ENCODE data around the gene ASTN2. TPM values are rescaled to one million over a fixed set of nuclear protein-coding genes. Genes with fewer than 3 reads are reported as not detected.
A peak's percentile ranks its signal among the peaks of the same experiment; 100 is the strongest.

Gene ASTN2
- total and polyA plus RNA-seq, 9 of the 15 experiments (the other 6 are each of a cell fraction or from before 2014, with no cell fraction given), result 0.56 to 3.5 (median 1.9) TPM

DNA sequence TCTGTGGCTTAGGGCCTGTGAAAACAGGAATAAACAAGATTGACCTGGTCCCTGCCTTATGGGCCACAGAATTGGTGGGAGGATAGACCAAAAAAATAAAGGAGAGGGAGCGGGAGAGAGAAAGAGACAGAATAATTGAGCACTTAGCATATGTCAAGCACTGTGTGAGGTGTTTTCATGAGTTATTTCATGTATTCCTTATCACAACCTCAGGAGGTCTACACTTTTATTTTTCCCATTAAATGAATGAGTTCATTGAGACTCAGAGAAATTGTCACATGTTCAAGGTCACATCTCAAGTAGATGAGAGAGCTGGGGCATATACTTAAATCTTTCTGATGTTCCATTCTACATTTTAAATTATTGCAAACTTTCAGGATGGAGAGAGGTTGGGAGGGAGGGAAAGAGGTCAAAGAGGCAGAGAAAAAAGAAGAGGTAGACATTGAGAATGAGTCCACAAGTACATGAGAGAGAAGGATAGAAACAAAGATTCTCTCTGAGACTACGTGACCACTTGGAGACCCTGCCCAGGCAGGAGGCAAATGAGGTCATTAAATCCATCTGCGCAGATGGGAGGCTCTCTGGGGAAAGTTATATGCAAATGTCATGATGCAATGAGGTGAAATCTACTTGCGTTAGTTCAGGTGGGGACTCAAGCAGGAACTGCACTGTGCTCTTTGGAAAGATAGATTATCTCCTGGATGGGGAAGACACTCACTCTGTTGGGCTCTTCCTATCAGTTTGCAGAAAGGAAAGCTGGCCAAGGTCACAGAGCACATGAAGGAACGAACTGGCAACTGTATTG, 1019.8 kb downstream of the ASTN2 start:
- ATAC-seq, result peak; percentile 93
- Histone ChIP-seq H3K4me3 (no peak overlapping the region), H3K36me3 (ENCODE audit: control insufficient read depth, insufficient read depth, low read length) (no peaks in the 10 kb centered on the region), H3K9ac (ENCODE audit: insufficient read depth in 1 of 2, low read depth in 2 of 2, low read length in 2 of 2) (peak overlapping the region in 1 of 2 experiments; percentile 53; a peak in 2 of 4 replicates), H2AFZ (ENCODE audit: low read depth, low read length) (peak overlapping the region; percentile 37), H4K20me1 (replicated peaks; ENCODE audit: control insufficient read depth, insufficient read depth, low read length) (no peaks in the 10 kb centered on the region), H3K27me3 (ENCODE audit: control insufficient read depth in 2 of 2, insufficient read depth in 2 of 2, low read length in 2 of 2) (no peaks in the 10 kb centered on the region), H3K9me3 (replicated peaks; ENCODE audit: control insufficient read depth, insufficient read depth, low read depth, low read length) (no peaks in the 10 kb centered on the region), H3K9me1 (ENCODE audit: control insufficient read depth, insufficient read depth, low read length) (no peaks in the 10 kb centered on the region), H3K4me1 (replicated peaks in 1 of 2; ENCODE audit: control insufficient read depth in 2 of 2, insufficient read depth in 2 of 2, low read length in 2 of 2) (peaks cover 5 to 40% of the 10 kb centered on the region in 2 experiments; a peak in 4 of 5 replicates), H3K79me2 (ENCODE audit: control insufficient read depth, insufficient read depth, low read length) (no peaks in the 10 kb centered on the region), H3K4me2 (ENCODE audit: insufficient read depth, low read length) (peak overlapping the region; percentile 45), H3K27ac (ENCODE audit: extremely low read depth, low read depth, low read length) (peak overlapping the region; percentile 70; the same call in 2 of the 3 replicates)
- in situ Hi-C loops (cut with MboI) (no loop called here), intact Hi-C loops (cut with micrococcal nuclease) (loop anchor here (5.0 kb wide), 1 partner anchor 42 kb away; no protein-coding TSS in a partner anchor)
- 10% methylated on average over 5 of the region's 5 CpGs for WGBS (ENCODE audit: insufficient coverage, low coverage, missing lambda C conversion rate)
- peak in 3 of 4 experiments; percentile 12 to 68 (median 40) for DNase-seq (ENCODE audit: extremely low read depth in 1 of 4, low spot score in 3 of 4)
- POLR2A ChIA-PET, result interaction anchor here (0.6 to 1.6 kb wide), 13 partner anchors 8 to 77 kb away, joined by 3 to 8 read pairs (median 4); no protein-coding TSS in a partner anchor
- BruUV-seq (replicated peaks), result no TSS peak
- FAIRE-seq, result peak; percentile 74
- CTCF ChIA-PET (ENCODE audit: low intra/inter-chr PET ratio), result no interaction called here
- TF ChIP-seq, protein P1, sequence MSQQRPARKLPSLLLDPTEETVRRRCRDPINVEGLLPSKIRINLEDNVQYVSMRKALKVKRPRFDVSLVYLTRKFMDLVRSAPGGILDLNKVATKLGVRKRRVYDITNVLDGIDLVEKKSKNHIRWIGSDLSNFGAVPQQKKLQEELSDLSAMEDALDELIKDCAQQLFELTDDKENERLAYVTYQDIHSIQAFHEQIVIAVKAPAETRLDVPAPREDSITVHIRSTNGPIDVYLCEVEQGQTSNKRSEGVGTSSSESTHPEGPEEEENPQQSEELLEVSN (IDR thresholded peaks at IDR 0.05; ENCODE audit: borderline replicate concordance in 1 of 2, extremely low read depth in 1 of 2, insufficient read depth in 1 of 2, insufficient read length in 1 of 2, low read depth in 1 of 2, low read length in 1 of 2, poor library complexity in 1 of 2, severe bottlenecking in 1 of 2), result no peak
- no peak for TF ChIP-seq TAF15 (IDR thresholded peaks at IDR 0.05; ENCODE audit: low read depth, low read length)
- TF ChIP-seq ZNF232 (CRISPR knock-in tag; IDR thresholded peaks at IDR 0.05), result no peak
- TF ChIP-seq, protein P2, sequence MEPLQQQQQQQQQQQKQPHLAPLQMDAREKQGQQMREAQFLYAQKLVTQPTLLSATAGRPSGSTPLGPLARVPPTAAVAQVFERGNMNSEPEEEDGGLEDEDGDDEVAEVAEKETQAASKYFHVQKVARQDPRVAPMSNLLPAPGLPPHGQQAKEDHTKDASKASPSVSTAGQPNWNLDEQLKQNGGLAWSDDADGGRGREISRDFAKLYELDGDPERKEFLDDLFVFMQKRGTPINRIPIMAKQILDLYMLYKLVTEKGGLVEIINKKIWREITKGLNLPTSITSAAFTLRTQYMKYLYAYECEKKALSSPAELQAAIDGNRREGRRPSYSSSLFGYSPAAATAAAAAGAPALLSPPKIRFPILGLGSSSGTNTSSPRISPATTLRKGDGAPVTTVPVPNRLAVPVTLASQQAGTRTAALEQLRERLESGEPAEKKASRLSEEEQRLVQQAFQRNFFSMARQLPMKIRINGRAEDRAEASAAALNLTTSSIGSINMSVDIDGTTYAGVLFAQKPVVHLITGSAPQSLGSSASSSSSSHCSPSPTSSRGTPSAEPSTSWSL (CRISPR knock-in tag; IDR thresholded peaks at IDR 0.05; ENCODE audit: borderline replicate concordance), result no peak
- TF ChIP-seq RNF2 (IDR thresholded peaks at IDR 0.05), result peak; percentile 96
- peak; percentile 89 for TF ChIP-seq MTA1 (IDR thresholded peaks at IDR 0.05; ENCODE audit: borderline replicate concordance)
- peak; percentile 24; the same call in 1 of the 2 replicates for TF ChIP-seq TRIM28 (IDR thresholded peaks at IDR 0.05)
- peak; percentile 54; the same call in 1 of the 2 replicates for TF ChIP-seq NCOR1 (IDR thresholded peaks at IDR 0.05)
- TF ChIP-seq HDAC2 (IDR thresholded peaks at IDR 0.05), result peak; percentile 93
- TF ChIP-seq PHF21A (IDR thresholded peaks at IDR 0.05; ENCODE audit: borderline replicate concordance, low read depth), result no peak
- TF ChIP-seq COPS2 (conservative IDR thresholded peaks at IDR 0.05), result no peak
- no peak for TF ChIP-seq ZNF347 (CRISPR knock-in tag; IDR thresholded peaks at IDR 0.05; ENCODE audit: low read depth)
- TF ChIP-seq SP1 (CRISPR knock-in tag; IDR thresholded peaks at IDR 0.05), result no peak
- TF ChIP-seq, protein P3, sequence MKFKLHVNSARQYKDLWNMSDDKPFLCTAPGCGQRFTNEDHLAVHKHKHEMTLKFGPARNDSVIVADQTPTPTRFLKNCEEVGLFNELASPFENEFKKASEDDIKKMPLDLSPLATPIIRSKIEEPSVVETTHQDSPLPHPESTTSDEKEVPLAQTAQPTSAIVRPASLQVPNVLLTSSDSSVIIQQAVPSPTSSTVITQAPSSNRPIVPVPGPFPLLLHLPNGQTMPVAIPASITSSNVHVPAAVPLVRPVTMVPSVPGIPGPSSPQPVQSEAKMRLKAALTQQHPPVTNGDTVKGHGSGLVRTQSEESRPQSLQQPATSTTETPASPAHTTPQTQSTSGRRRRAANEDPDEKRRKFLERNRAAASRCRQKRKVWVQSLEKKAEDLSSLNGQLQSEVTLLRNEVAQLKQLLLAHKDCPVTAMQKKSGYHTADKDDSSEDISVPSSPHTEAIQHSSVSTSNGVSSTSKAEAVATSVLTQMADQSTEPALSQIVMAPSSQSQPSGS (CRISPR knock-in tag; IDR thresholded peaks at IDR 0.05), result no peak
- no peak for TF ChIP-seq EWSR1 (IDR thresholded peaks at IDR 0.05; ENCODE audit: borderline replicate concordance, low read depth, partially characterized antibody)
- no peak for TF ChIP-seq ATF1 (CRISPR knock-in tag; IDR thresholded peaks at IDR 0.05)
- peak; percentile 76 for TF ChIP-seq ATF1 (tag; IDR thresholded peaks at IDR 0.05)
- TF ChIP-seq ZNF431 (CRISPR knock-in tag; IDR thresholded peaks at IDR 0.05), result no peak
- TF ChIP-seq NFIC (IDR thresholded peaks at IDR 0.05), result peak; percentile 59; the same call in 1 of the 2 replicates
- TF ChIP-seq OTX1 (CRISPR knock-in tag; IDR thresholded peaks at IDR 0.05), result no peak

Measured in K562 (cell line).